ENCODE measurements around the gene ADAMTS1. TPM values are rescaled to one million over a fixed set of nuclear protein-coding genes. Genes with fewer than 3 reads are reported as not detected.

The ADAMTS1 gene
- total and polyA plus RNA-seq, 2 donors (not counting 1 experiment from before 2014, with no cell fraction given): not detected

DNA sequence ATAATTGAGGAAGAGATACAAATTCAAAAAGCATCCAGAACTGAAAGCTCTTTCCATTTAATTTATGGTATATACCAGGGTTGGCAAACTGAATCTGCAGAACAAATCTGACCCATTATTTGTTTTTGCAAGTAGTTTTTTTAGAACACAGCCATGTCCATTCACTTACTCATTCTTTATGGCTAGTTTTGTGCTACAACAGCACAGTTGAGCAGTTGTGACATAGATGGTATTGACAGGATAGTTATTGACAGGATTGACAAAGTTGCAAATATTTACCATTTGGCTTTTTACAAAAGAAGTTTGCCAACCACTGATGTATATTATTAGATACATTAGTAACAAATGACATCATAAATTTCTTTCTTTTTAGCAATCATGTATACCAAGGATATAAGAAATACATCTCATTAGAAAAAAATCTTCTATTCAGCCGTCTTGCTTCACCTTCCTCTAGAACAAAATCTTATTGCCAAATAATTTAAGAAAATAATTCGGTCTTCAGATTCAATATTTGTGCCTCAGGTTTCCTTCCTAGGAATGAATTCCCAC is 9.4 kb downstream of the ADAMTS1 start:
- ATAC-seq (ENCODE audit: low read depth): no peak
- H3K27ac Mint-ChIP-seq: no peak overlapping the region
- Histone ChIP-seq H3K79me2 (ENCODE audit: control insufficient read depth, insufficient read depth, low read length) (no peaks in the 10 kb centered on the region), H3K27me3 (replicated peaks in 1 of 4; ENCODE audit: control extremely low read depth in 1 of 4, control insufficient read depth in 3 of 4, insufficient read depth in 4 of 4, low read length in 3 of 4) (no peaks in the 10 kb centered on the region), H3K9ac (ENCODE audit: low read length) (no peak overlapping the region), H3K4me3 (ENCODE audit: control extremely low read depth in 1 of 5, extremely low read depth in 1 of 5, insufficient read depth in 1 of 5, low read depth in 2 of 5, low read length in 4 of 5) (no peak overlapping the region), H3K4me2 (replicated peaks; ENCODE audit: low read depth, low read length, poor library complexity, severe bottlenecking) (no peak overlapping the region), H3K9me3 (ENCODE audit: control extremely low read depth in 1 of 3, control insufficient read depth in 2 of 3, insufficient read depth in 1 of 3, low read length in 2 of 3) (peaks cover 0 to 11% (median 0%) of the 10 kb centered on the region in 3 donors), H4K20me1 (ENCODE audit: control insufficient read depth, insufficient read depth, low read length, poor library complexity, severe bottlenecking) (no peaks in the 10 kb centered on the region), H3K27ac (ENCODE audit: low read length in 2 of 2) (no peak overlapping the region), H3K4me1 (ENCODE audit: control insufficient read depth in 2 of 2, insufficient read depth in 2 of 2, low read length in 2 of 2) (no peaks in the 10 kb centered on the region), H3K36me3 (replicated peaks in 1 of 2; ENCODE audit: control extremely low read depth in 1 of 2, control insufficient read depth in 1 of 2, extremely low read depth in 1 of 2, insufficient read depth in 2 of 2, low read length in 1 of 2) (no peaks in the 10 kb centered on the region), H2AFZ (ENCODE audit: insufficient read depth, low read depth, low read length, poor library complexity, severe bottlenecking) (no peak overlapping the region)
- peaks cover 6% of the 10 kb centered on the region for H3K27me3 Mint-ChIP-seq
- no peaks in the 10 kb centered on the region for H3K4me1 Mint-ChIP-seq
- H3K4me3 Mint-ChIP-seq: no peak overlapping the region
- WGBS (ENCODE audit: insufficient coverage): no CpG with 5 or more reads among the region's 2 CpGs
- no peak for DNase-seq
- TF ChIP-seq, protein P1, sequence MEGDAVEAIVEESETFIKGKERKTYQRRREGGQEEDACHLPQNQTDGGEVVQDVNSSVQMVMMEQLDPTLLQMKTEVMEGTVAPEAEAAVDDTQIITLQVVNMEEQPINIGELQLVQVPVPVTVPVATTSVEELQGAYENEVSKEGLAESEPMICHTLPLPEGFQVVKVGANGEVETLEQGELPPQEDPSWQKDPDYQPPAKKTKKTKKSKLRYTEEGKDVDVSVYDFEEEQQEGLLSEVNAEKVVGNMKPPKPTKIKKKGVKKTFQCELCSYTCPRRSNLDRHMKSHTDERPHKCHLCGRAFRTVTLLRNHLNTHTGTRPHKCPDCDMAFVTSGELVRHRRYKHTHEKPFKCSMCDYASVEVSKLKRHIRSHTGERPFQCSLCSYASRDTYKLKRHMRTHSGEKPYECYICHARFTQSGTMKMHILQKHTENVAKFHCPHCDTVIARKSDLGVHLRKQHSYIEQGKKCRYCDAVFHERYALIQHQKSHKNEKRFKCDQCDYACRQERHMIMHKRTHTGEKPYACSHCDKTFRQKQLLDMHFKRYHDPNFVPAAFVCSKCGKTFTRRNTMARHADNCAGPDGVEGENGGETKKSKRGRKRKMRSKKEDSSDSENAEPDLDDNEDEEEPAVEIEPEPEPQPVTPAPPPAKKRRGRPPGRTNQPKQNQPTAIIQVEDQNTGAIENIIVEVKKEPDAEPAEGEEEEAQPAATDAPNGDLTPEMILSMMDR (IDR thresholded peaks at IDR 0.05): no peak
- TF ChIP-seq EZH2 (IDR thresholded peaks at IDR 0.05; ENCODE audit: borderline replicate concordance, insufficient read depth, low read depth, low read length, poor library complexity, severe bottlenecking): no peak
- CTCF ChIA-PET: no interaction called here
- POLR2A ChIA-PET: no interaction called here
- intact Hi-C loops (cut with micrococcal nuclease): no loop called here
- no peaks in the 10 kb centered on the region for H3K9me3 Mint-ChIP-seq (ENCODE audit: insufficient read depth)

DNA sequence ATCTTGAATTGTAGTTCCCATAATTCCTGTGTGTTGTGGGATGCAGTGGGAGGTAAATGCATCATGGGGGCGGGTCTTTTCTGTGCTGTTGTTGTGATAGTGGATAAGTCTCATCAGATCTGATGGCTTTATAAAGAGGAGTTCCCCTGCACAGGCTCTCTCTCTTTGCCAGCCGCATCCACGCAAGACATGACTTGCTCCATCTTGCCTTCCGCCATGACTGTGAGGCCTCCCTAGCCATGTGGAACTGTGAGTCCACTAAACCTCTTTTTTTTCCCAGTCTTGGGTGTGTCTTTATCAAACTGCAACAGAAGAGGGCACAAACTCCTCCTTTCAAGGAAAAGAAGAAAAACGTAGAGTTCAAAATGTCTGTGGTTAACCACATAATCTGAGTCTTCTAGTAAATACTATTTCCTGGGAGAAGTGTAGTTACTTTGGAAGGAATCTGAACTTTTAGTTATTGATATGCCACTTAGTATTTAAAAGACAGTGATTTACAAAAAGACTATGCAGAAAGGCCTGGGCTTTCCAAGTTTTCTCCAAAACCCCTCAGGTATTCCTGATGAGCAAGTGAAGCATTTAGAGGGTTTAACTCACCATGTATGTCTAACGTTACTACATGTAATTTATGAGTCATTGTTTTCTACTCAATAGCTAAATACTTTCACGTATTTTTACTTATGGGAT is 10.0 kb downstream of the ADAMTS1 start:
- TF ChIP-seq EZH2 (IDR thresholded peaks at IDR 0.05; ENCODE audit: borderline replicate concordance, insufficient read depth, low read depth, low read length, poor library complexity, severe bottlenecking): no peak
- TF ChIP-seq, protein P1 (IDR thresholded peaks at IDR 0.05): no peak
- H3K27me3 Mint-ChIP-seq: peaks cover under 1% of the 10 kb centered on the region
- no peaks in the 10 kb centered on the region for H3K4me1 Mint-ChIP-seq
- DNase-seq: no peak
- Histone ChIP-seq H3K9me3 (ENCODE audit: control extremely low read depth in 1 of 3, control insufficient read depth in 2 of 3, insufficient read depth in 1 of 3, low read length in 2 of 3) (peaks cover 0 to 10% (median 0%) of the 10 kb centered on the region in 3 donors), H3K27me3 (replicated peaks in 1 of 4; ENCODE audit: control extremely low read depth in 1 of 4, control insufficient read depth in 3 of 4, insufficient read depth in 4 of 4, low read length in 3 of 4) (no peaks in the 10 kb centered on the region), H3K4me1 (ENCODE audit: control insufficient read depth in 2 of 2, insufficient read depth in 2 of 2, low read length in 2 of 2) (no peaks in the 10 kb centered on the region), H3K4me3 (ENCODE audit: control extremely low read depth in 1 of 5, extremely low read depth in 1 of 5, insufficient read depth in 1 of 5, low read depth in 2 of 5, low read length in 4 of 5) (no peak overlapping the region), H3K4me2 (replicated peaks; ENCODE audit: low read depth, low read length, poor library complexity, severe bottlenecking) (no peak overlapping the region), H4K20me1 (ENCODE audit: control insufficient read depth, insufficient read depth, low read length, poor library complexity, severe bottlenecking) (no peaks in the 10 kb centered on the region), H2AFZ (ENCODE audit: insufficient read depth, low read depth, low read length, poor library complexity, severe bottlenecking) (no peak overlapping the region), H3K9ac (ENCODE audit: low read length) (no peak overlapping the region), H3K36me3 (replicated peaks in 1 of 2; ENCODE audit: control extremely low read depth in 1 of 2, control insufficient read depth in 1 of 2, extremely low read depth in 1 of 2, insufficient read depth in 2 of 2, low read length in 1 of 2) (no peaks in the 10 kb centered on the region), H3K27ac (ENCODE audit: low read length in 2 of 2) (no peak overlapping the region), H3K79me2 (ENCODE audit: control insufficient read depth, insufficient read depth, low read length) (no peaks in the 10 kb centered on the region)
- POLR2A ChIA-PET: no interaction called here
- intact Hi-C loops (cut with micrococcal nuclease): no loop called here
- ATAC-seq (ENCODE audit: low read depth): no peak
- no peak overlapping the region for H3K4me3 Mint-ChIP-seq
- WGBS (ENCODE audit: insufficient coverage): 100% methylated on average over 1 of the region's 7 CpGs
- no peaks in the 10 kb centered on the region for H3K9me3 Mint-ChIP-seq (ENCODE audit: insufficient read depth)
- H3K27ac Mint-ChIP-seq: no peak overlapping the region
- CTCF ChIA-PET: no interaction called here

Data from B cell (primary cell).